Spleen (tissue), 11 donors: ENCODE results near the gene KIR2DL1. TPM values are rescaled to one million over a fixed set of nuclear protein-coding genes. Genes with fewer than 3 reads are reported as not detected.
A peak's percentile ranks its signal among the peaks of the same experiment; 100 is the strongest.

ENCODE experiments used
- DNase-seq: peaks from one replicate; pipeline ENCODE4 v3.0.0-alpha.2; 2020
- H3K27ac ChIP-seq, 8 donors: fragments of 200-600 bp; sonication (generic) in 7 of 8; 1 replicate in 4 of 8; 2 replicates in 4 of 8; pipeline versions ENCODE4 v1.5.0 to v1.8.0; 2016 to 2021; ENCODE audit warnings: inconsistent platforms in 4 of 8, mild to moderate bottlenecking in 4 of 8, moderate library complexity in 1 of 8
- H3K27me3 ChIP-seq, 7 donors: fragments of 200-600 bp; sonication (generic) in 6 of 7; replicated peaks in 1 of 7; 1 replicate in 4 of 7; 2 replicates in 3 of 7; pipeline versions ENCODE4 v1.5.0 to v1.8.0; 2016 to 2021; ENCODE audit warnings: inconsistent platforms in 3 of 7, mild to moderate bottlenecking in 1 of 7
- H3K36me3 ChIP-seq, 6 donors: fragments of 200-600 bp; sonication (generic) in 5 of 6; 1 replicate in 4 of 6; 2 replicates in 2 of 6; pipeline versions ENCODE4 v1.5.0 to v1.8.0; 2016 to 2021; ENCODE audit warnings: inconsistent platforms in 2 of 6
- H3K4me1 ChIP-seq, 6 donors: fragments of 200-600 bp; sonication (generic) in 5 of 6; 1 replicate in 3 of 6; 2 replicates in 3 of 6; pipeline versions ENCODE4 v1.5.0 to v1.8.0; 2016 to 2021; ENCODE audit warnings: inconsistent platforms in 3 of 6
- H3K4me3 ChIP-seq, 8 donors: fragments of 200-600 bp; sonication (generic) in 7 of 8; 1 replicate in 4 of 8; 2 replicates in 4 of 8; pipeline versions ENCODE4 v1.5.0 to v1.8.0; 2016 to 2021; ENCODE audit warnings: inconsistent platforms in 4 of 8, mild to moderate bottlenecking in 4 of 8, moderate library complexity in 2 of 8
- H3K9me3 ChIP-seq, 8 donors: fragments of 200-600 bp; sonication (generic) in 7 of 8; 1 replicate in 4 of 8; 2 replicates in 4 of 8; pipeline versions ENCODE4 v1.5.0 to v1.8.0; 2016 to 2021; ENCODE audit warnings: inconsistent platforms in 4 of 8
- CTCF ChIP-seq, 11 experiments: fragments of 200-600 bp in 7 of 11; fragments of 450-650 bp in 4 of 11; sonication (generic) in 4 of 11; IDR thresholded peaks in 8 of 11; conservative IDR thresholded peaks in 3 of 11; 1 replicate in 7 of 11; 2 replicates in 4 of 11; pipeline versions ENCODE4 v1.4.0 to v1.8.0; 2016 to 2021; ENCODE audit warnings: antibody characterized with exemption in 11 of 11, inconsistent platforms in 4 of 11, mild to moderate bottlenecking in 1 of 11
- POLR2A ChIP-seq, 3 donors: fragments of 450-650 bp; IDR thresholded peaks; one replicate each; pipeline ENCODE4 v1.5.1; 2017; ENCODE audit warnings: antibody characterized with exemption in 3 of 3, mild to moderate bottlenecking in 1 of 3
- POLR2AphosphoS5 ChIP-seq, 3 donors: sonication (generic); formaldehyde crosslinking; IDR thresholded peaks; one replicate each; pipeline ENCODE4 v1.5.1; 2017; ENCODE audit warnings: antibody characterized with exemption in 3 of 3
- WGBS, 5 donors: extraction: QIAGEN DNeasy Blood & Tissue Kit in 3 of 5; methylation state at CpG; one replicate each; pipeline versions ENCODE4 v1.1.5 to v1.1.7; 2013 to 2018; 5-methylcytosine and 5-hydroxymethylcytosine counted together
- intact Hi-C: fragments of 100-400 bp; cut with DNase I; formaldehyde crosslinking; loops from one replicate; pipeline ENCODE4 v1.15.0; 2023; ENCODE audit warnings: low total_unique reads
- polyA plus RNA-seq, 3 donors: library from polyadenylated mRNA; stranded (reverse); fragments of 200-250 nt; gene quantifications; one replicate each; pipeline ENCODE4 v1.2.1, GENCODE V29; 2013
- total RNA-seq, 7 donors: library from RNA; depleted of rRNA in 3 of 7; stranded (reverse); fragments of >200 nt in 3 of 7; fragmentation: NEBNext Ultra II Directional in 4 of 7; extraction: Animal tissue kit (Norgen Biotek cat#: 25700) in 4 of 7; gene quantifications; one replicate each; pipeline versions ENCODE4 v1.1.0 to v1.2.1, GENCODE V29; 2016 to 2021
- donor health status: healthy with polysubstance abuse.
- donor health status: DM: no; HTN: no; CAD: no; lungs with moderate emphysema.
- donor health status: DM: no; HTN: no; CAD: no.
- donor health status: Bipolar disorder and iron deficiency.
- donor health status: healthy.
- donor health status: DM: no; HTN: no; CAD: no.
- donor health status: DM: yes; HTN: yes; CAD: no.

The KIR2DL1 gene
- total and polyA plus RNA-seq, 10 donors, result 0.13 to 6.6 (median 0.82) TPM; not detected in 1

- Histone ChIP-seq H3K27me3 (no peaks in the 10 kb centered on the region), H3K36me3 (no peaks in the 10 kb centered on the region), H3K4me3 (no peak overlapping the region), H3K27ac (peak overlapping the region in 2 of 8 donors; percentile 41 to 66), H3K9me3 (no peaks in the 10 kb centered on the region), H3K4me1 (peaks cover 0 to 22% (median 7%) of the 10 kb centered on the region in 6 donors)
- intact Hi-C loops, result no loop called here
- 11 to 22% (median 13%) methylated on average over 1 of the region's 1 CpG for WGBS, 5 donors
- TF ChIP-seq POLR2A (IDR thresholded peaks at IDR 0.05) (no peak), POLR2AphosphoS5 (IDR thresholded peaks at IDR 0.05) (peak in 1 of 3 donors; percentile 47), CTCF (IDR thresholded peaks at IDR 0.05 in 8 of 11, conservative IDR thresholded peaks at IDR 0.05 in 3 of 11) (no peak)
- no peak for DNase-seq
Measured at GRCh38 chr19:54795758-54796157, 26.2 kb downstream of the KIR2DL1 start.

DNA sequence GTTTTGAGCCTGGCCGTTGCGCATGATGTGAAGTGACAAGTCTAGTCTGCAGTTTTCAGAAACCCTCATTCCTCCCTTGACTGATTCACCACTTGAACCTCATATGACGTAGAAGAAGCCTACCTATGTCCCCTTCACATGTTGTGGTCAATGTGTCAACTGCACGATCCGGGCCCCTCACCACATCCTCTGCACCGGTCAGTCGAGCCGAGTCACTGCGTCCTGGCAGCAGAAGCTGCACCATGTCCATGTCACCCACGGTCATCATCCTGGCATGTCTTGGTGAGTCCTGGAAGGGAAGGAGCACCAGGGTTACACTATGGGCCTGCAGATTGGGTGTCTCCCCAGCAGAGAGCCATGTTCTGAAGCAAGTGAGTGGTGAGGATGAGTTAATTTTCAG, 33.8 kb downstream of the KIR2DL1 start, which contains the start of gene KIR2DL4:
TSS of gene KIR2DL4 (plus strand) at position 201 of the 400 bp plus-strand sequence. CDS start at position 243, 42 bp downstream.
- Histone ChIP-seq H3K27ac (peak within 1 kb of the TSS in 3 of 8 donors; percentile 7 to 56 (median 48)), H3K9me3 (no peaks in the 10 kb centered on the region), H3K27me3 (peaks cover 0 to 3% (median 0%) of the 10 kb centered on the region in 7 donors), H3K4me3 (peak within 1 kb of the TSS in 1 of 8 donors; percentile 48), H3K36me3 (no peaks in the 10 kb centered on the region), H3K4me1 (no peaks in the 10 kb centered on the region)
- TF ChIP-seq POLR2A (IDR thresholded peaks at IDR 0.05) (no peak), POLR2AphosphoS5 (IDR thresholded peaks at IDR 0.05) (peak in 2 of 3 donors; percentile 31 to 63), CTCF (IDR thresholded peaks at IDR 0.05 in 8 of 11, conservative IDR thresholded peaks at IDR 0.05 in 3 of 11) (no peak)
- intact Hi-C loops, result no loop called here
- WGBS, 5 donors, result 65 to 93% (median 75%) methylated on average over 10 of the region's 10 CpGs
- no peak for DNase-seq

DNA sequence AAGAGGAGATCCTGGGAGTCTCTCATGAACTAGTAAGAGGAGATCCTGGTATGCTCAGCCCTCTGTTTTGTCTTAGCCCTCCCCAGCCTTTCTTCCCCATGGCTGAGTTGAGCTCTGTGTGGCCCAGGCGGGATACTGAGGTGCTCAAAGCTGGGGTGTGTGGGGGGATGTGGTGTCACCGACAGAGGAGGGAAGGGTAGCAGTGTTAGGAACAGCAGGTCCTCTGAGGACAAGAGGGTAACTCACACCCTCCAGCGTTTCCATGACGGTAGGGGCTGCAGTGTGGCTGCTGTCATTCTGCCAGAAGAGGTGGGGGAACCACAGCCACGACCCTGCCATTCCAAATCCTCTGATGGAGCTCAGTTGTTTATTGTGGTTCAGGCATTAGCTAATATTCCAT, 34.5 kb downstream of the KIR2DL1 start:
- 60 to 69% (median 65%) methylated on average over 5 of the region's 5 CpGs for WGBS, 5 donors
- H3K9me3 ChIP-seq, result no peaks in the 10 kb centered on the region
- DNase-seq, result no peak

More for the DNA sequence above, 34.5 kb downstream of the KIR2DL1 start:
- Histone ChIP-seq H3K4me1 (no peaks in the 10 kb centered on the region), H3K36me3 (no peaks in the 10 kb centered on the region), H3K4me3 (peak overlapping the region in 1 of 8 donors; percentile 48), H3K27ac (peak overlapping the region in 3 of 8 donors; percentile 7 to 56 (median 48)), H3K27me3 (peaks cover 0 to 4% (median 0%) of the 10 kb centered on the region in 7 donors)
- TF ChIP-seq CTCF (IDR thresholded peaks at IDR 0.05 in 8 of 11, conservative IDR thresholded peaks at IDR 0.05 in 3 of 11) (no peak), POLR2AphosphoS5 (IDR thresholded peaks at IDR 0.05) (peak in 1 of 3 donors; percentile 16), POLR2A (IDR thresholded peaks at IDR 0.05) (no peak)
- intact Hi-C loops, result no loop called here
